Retinal pigment epithelial cell (primary cell): ENCODE results near the gene DRD2.

Experiments
- DNase-seq: peaks from one replicate; pipeline ENCODE4 v3.0.0-alpha.2; 2010; ENCODE audit warnings: low read depth
- H3K4me3 ChIP-seq: 2 replicates; pipeline ENCODE4 v1.5.1; 2011; ENCODE audit warnings: mild to moderate bottlenecking, low read length, control low read depth, moderate library complexity
- TF ChIP-seq, protein P1 (sequence below): conservative IDR thresholded peaks from 2 replicates; pipeline ENCODE4 v1.5.1; 2011; ENCODE audit warnings: low read depth, low read length, control low read depth, inconsistent platforms

Gene DRD2

DNA sequence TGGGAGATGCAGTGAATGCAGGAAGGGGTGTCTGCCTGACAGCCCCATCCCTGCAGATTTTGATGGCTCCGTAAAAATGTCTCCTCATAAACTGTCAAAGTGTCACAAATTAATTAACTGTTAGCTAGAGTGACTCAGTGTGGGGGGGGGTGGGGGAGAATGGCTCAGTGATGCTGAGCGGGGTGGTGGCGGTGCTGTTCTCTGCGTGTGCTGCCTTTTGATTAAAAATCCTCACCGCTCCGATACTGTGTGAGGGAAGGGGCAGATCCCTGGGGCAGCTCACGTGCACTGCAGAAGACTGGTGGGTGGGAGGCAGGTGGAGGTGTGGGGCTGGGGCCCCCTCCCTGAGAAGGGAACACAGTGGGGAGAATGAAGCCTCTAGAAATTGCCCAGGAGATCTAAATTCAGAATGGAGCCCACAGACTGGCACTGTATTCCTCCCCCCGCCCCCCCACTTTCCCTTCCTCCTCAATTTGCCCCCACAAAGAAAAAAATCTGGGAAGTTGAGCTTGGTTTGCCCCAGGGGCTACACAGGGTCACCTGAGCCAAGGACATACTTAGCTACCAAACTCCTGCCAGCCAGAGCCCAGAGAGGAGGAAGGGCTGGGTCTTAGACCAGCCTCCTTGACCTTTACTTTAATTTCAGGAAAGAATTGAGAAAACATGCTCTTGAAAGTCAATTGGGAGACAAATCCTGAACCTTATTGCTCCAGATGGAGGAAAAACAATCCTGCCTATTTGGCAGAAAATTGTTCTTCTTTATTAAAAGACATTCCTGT lies 39.8 kb downstream of the DRD2 start:
- TF ChIP-seq, protein P1, sequence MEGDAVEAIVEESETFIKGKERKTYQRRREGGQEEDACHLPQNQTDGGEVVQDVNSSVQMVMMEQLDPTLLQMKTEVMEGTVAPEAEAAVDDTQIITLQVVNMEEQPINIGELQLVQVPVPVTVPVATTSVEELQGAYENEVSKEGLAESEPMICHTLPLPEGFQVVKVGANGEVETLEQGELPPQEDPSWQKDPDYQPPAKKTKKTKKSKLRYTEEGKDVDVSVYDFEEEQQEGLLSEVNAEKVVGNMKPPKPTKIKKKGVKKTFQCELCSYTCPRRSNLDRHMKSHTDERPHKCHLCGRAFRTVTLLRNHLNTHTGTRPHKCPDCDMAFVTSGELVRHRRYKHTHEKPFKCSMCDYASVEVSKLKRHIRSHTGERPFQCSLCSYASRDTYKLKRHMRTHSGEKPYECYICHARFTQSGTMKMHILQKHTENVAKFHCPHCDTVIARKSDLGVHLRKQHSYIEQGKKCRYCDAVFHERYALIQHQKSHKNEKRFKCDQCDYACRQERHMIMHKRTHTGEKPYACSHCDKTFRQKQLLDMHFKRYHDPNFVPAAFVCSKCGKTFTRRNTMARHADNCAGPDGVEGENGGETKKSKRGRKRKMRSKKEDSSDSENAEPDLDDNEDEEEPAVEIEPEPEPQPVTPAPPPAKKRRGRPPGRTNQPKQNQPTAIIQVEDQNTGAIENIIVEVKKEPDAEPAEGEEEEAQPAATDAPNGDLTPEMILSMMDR = no peak
- no peak for DNase-seq
- no peak overlapping the region for H3K4me3 ChIP-seq

DNA sequence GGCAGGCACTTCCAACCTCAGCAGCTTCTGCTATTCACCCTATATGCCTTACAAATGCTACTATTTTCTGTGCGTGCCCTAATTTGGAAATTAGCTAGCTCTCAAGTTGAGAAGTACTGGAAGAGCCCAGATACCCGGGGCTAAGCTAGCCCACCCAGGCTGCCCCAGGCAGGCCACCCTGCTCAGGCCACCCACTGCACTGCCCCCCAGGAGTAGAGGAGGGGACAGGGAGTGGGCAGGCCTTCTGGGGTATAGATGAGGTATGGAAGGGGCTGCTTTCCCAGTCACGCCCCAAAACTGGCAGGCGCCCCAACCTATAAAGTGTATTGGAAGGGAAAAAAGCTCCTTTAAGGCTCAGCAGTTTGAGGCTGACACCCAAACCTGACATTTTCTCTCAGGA lies 43.5 kb downstream of the DRD2 start:
- DNase-seq = no peak
- TF ChIP-seq, protein P1 = no peak

DNA sequence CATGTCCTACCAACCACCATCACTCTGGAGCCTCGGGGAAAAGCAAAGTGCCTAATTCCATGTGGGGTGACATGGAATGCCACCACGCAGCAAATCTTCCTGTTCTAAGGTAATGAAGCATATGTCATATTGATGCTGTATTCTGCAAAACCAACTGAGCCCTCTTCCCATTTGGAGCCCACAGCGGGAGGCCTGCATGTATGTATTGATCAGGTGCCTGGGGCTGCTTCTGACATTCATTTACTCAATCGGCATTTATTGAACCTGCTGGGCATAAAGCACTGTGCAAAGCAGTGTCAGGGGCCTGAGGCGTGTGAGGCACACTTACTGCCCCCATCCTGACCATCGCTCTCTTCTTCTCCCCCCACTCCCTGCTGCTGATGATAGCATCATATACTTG lies 48.5 kb downstream of the DRD2 start:
- TF ChIP-seq, protein P1 = no peak
- no peak for DNase-seq
- no peak overlapping the region for H3K4me3 ChIP-seq

More for the DNA sequence above, 43.5 kb downstream of the DRD2 start:
- no peak overlapping the region for H3K4me3 ChIP-seq

DNA sequence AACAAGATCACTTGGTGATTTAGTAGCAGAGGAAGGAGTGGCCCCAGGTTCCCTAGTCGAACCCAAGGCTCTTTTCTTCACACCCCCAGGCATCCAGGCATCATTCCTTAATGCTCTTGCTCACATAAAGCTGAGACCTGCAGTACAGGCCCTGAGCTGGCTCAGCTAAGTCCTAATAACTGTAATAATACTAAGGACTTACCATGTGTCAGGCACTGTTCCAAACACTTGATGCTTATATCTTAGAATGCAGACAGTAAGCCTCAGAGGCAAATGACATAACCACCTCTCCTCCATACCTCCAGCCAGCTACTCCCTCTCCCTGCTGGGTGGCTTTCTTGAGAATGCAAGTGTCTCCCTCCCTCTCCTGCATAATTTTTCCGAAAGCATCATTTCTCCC lies 54.4 kb downstream of the DRD2 start:
- TF ChIP-seq, protein P1 = no peak
- peak; percentile 4 for DNase-seq
- no peak overlapping the region for H3K4me3 ChIP-seq

DNA sequence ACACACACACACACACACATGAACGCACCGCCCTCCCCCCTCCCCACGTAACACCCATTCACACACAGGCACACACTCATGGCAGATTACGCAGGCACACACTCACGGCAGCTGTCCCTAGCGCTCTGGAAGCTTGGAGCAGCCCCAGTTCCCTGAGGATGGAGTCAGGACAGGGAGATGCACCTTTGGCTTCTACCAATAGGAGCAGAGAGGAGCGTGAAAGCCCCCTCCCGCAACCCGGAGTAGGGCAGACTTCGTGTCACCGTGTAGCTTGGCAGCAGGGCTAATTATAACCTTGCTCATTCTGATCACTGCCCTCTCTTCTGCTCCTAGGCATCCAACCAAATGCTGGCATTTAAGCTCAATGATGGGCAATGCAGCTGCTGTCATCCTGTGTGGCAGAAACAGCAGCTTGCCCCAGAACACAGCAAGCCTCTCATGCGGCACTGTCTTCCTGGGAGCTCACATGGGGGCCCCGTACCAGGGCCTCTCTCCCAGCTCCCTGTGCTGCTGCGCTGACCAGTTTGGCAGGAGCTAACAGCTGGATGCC lies 55.7 kb downstream of the DRD2 start:
- no peak for DNase-seq
- TF ChIP-seq, protein P1 = no peak
- H3K4me3 ChIP-seq = no peak overlapping the region

DNA sequence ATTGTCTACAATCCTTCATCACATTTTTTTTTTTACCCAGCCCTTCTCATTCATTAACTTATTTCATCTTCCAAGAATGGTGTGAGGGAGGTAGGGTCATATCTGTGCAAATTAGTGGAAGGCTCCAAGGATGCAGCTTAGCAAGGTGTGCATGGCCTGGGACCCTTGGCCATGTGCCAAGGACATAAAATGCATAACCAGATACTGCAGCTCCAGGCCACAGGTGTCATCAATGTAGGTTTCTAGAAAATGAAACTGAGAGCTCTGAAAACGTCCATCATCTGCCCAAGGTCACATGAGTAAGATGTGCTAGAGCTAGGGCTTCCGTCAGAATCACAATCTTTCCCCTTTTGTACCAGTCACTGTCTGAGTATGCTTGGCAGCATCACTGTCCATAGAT lies 57.8 kb downstream of the DRD2 start:
- H3K4me3 ChIP-seq = no peak overlapping the region
- TF ChIP-seq, protein P1 = no peak
- DNase-seq = no peak

DNA sequence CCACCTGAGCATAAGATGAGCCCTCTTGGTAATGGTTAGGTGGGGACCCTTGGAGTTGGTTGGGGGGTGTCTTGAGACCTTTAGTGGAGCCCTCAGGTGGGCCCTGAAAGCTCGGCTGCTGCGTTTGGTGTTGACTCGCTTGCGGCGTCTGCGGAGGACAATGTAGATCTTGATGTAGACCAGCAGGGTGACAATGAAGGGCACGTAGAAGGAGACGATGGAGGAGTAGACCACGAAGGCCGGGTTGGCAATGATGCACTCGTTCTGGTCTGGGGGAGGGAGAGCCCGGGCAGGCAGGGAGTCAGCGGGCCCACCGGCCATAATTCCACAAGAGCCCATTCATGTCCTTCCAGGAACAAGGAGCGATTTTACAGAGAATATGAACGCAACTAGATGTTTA lies 59.9 kb downstream of the DRD2 start:
- no peak overlapping the region for H3K4me3 ChIP-seq
- DNase-seq = no peak
- TF ChIP-seq, protein P1 = no peak
